ENCODE results near the gene HGD.

- TF ChIP-seq, protein P1, sequence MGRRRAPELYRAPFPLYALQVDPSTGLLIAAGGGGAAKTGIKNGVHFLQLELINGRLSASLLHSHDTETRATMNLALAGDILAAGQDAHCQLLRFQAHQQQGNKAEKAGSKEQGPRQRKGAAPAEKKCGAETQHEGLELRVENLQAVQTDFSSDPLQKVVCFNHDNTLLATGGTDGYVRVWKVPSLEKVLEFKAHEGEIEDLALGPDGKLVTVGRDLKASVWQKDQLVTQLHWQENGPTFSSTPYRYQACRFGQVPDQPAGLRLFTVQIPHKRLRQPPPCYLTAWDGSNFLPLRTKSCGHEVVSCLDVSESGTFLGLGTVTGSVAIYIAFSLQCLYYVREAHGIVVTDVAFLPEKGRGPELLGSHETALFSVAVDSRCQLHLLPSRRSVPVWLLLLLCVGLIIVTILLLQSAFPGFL (CRISPR knock-in tag; IDR thresholded peaks at IDR 0.05; ENCODE audit: borderline replicate concordance), result no peak
- TF ChIP-seq E2F5 (CRISPR knock-in tag; IDR thresholded peaks at IDR 0.05) (no peak), ZNF263 (CRISPR knock-in tag; IDR thresholded peaks at IDR 0.05; ENCODE audit: low read depth) (no peak), ZNF219 (CRISPR knock-in tag; IDR thresholded peaks at IDR 0.05; ENCODE audit: borderline replicate concordance) (no peak), ZNF416 (CRISPR knock-in tag; IDR thresholded peaks at IDR 0.05) (no peak), ZNF121 (CRISPR knock-in tag; IDR thresholded peaks at IDR 0.05) (no peak), NR2C2 (CRISPR knock-in tag; IDR thresholded peaks at IDR 0.05) (no peak)
- TF ChIP-seq, protein P2, sequence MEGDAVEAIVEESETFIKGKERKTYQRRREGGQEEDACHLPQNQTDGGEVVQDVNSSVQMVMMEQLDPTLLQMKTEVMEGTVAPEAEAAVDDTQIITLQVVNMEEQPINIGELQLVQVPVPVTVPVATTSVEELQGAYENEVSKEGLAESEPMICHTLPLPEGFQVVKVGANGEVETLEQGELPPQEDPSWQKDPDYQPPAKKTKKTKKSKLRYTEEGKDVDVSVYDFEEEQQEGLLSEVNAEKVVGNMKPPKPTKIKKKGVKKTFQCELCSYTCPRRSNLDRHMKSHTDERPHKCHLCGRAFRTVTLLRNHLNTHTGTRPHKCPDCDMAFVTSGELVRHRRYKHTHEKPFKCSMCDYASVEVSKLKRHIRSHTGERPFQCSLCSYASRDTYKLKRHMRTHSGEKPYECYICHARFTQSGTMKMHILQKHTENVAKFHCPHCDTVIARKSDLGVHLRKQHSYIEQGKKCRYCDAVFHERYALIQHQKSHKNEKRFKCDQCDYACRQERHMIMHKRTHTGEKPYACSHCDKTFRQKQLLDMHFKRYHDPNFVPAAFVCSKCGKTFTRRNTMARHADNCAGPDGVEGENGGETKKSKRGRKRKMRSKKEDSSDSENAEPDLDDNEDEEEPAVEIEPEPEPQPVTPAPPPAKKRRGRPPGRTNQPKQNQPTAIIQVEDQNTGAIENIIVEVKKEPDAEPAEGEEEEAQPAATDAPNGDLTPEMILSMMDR (IDR thresholded peaks at IDR 0.05), result no peak
Measured at GRCh38 chr3:120649830-120650233, 32.2 kb downstream of the HGD start.

Measured in WTC11 (cell line).